CD4-positive, alpha-beta T cell (primary cell): Measurements from ENCODE around the gene MTRR. TPM values are rescaled to one million over a fixed set of nuclear protein-coding genes. Genes with fewer than 3 reads are reported as not detected.

Experiments
- ATAC-seq: fragments of 200-7000 bp; cut with Tn5 transposase; one replicate; pipeline ENCODE4 v1.10.0; 2022; ENCODE audit warnings: mild to moderate bottlenecking; ENCODE audit not compliant: poor library complexity
- CTCF ChIA-PET: fragments of 350-600 bp; sonication (Branson Sonifier 250); formaldehyde crosslinking; loops from one replicate; lab custom pipeline; 2021; ENCODE audit warnings: antibody characterized with exemption, inconsistent platforms; lab: Charles Lee
- POLR2A ChIA-PET: fragments of 350-600 bp; sonication (Branson Sonifier 250); formaldehyde crosslinking; loops from one replicate; lab custom pipeline; 2021; ENCODE audit warnings: antibody characterized with exemption, inconsistent platforms; lab: Charles Lee
- DNase-seq, 14 experiments: peaks; one replicate each; pipeline ENCODE4 v3.0.0-alpha.2; 2013 to 2020; ENCODE audit warnings: mixed read lengths in 2 of 14
- H3K27ac ChIP-seq, 2 donors: one replicate each; pipeline versions ENCODE4 v1.5.1 to v1.7.0; 2013; ENCODE audit warnings: low read length in 2 of 2, low read depth in 1 of 2, mild to moderate bottlenecking in 1 of 2
- H3K27me3 ChIP-seq, 2 experiments: 1 replicate in 1 of 2; 2 replicates in 1 of 2; pipeline versions ENCODE4 v1.6.1 to v1.7.0; 2013; ENCODE audit warnings: low read length in 2 of 2, control low read depth in 1 of 2, mild to moderate bottlenecking in 1 of 2, moderate library complexity in 1 of 2; ENCODE audit not compliant: insufficient read depth in 2 of 2, control insufficient read depth in 1 of 2
- H3K36me3 ChIP-seq: one replicate; pipeline ENCODE4 v1.6.1; 2013; ENCODE audit warnings: low read length, control low read depth; ENCODE audit not compliant: insufficient read depth
- H3K4me1 ChIP-seq: one replicate; pipeline ENCODE4 v1.6.1; 2013; ENCODE audit warnings: low read length, control low read depth; ENCODE audit not compliant: insufficient read depth
- H3K4me3 ChIP-seq: one replicate; pipeline ENCODE4 v1.5.1; 2013; ENCODE audit warnings: mild to moderate bottlenecking, low read length, moderate library complexity
- H3K9me3 ChIP-seq, 2 experiments: 1 replicate in 1 of 2; 2 replicates in 1 of 2; pipeline versions ENCODE4 v1.6.1 to v1.7.0; 2013; ENCODE audit warnings: low read length in 2 of 2, mild to moderate bottlenecking in 2 of 2, control low read depth in 1 of 2, moderate library complexity in 1 of 2; ENCODE audit not compliant: control insufficient read depth in 1 of 2, insufficient read depth in 1 of 2
- H3K27ac Mint-ChIP-seq: one replicate; pipeline ENCODE4 v1.8.0; 2020; ENCODE audit warnings: mixed read lengths
- H3K27me3 Mint-ChIP-seq: one replicate; pipeline ENCODE4 v1.8.0; 2021; ENCODE audit warnings: mixed read lengths
- H3K36me3 Mint-ChIP-seq: one replicate; pipeline ENCODE4 v1.8.0; 2021; ENCODE audit warnings: low read depth, mixed read lengths
- H3K4me1 Mint-ChIP-seq: one replicate; pipeline ENCODE4 v1.8.0; 2021; ENCODE audit warnings: low read depth, mixed read lengths
- H3K4me3 Mint-ChIP-seq: one replicate; pipeline ENCODE4 v1.8.0; 2020; ENCODE audit warnings: mild to moderate bottlenecking, mixed read lengths
- H3K9me3 Mint-ChIP-seq: one replicate; pipeline ENCODE4 v1.8.0; 2020; ENCODE audit warnings: mixed read lengths
- CTCF ChIP-seq: fragments of 200-600 bp; IDR thresholded peaks from one replicate; pipeline ENCODE4 v1.8.0; 2022; ENCODE audit warnings: antibody characterized with exemption, mild to moderate bottlenecking
- intact Hi-C, 2 experiments: fragments of 100-400 bp; cut with DNase I in 1 of 2; cut with micrococcal nuclease in 1 of 2; formaldehyde crosslinking; loops; one replicate each; pipeline versions ENCODE4 v1.15.1 to v1.9.0; 2023 to 2025; cut with DNase I, micrococcal nuclease
- total RNA-seq, 174 experiments: library from RNA in 2 of 174; stranded (reverse) in 2 of 174; gene quantifications; one replicate each; pipeline ENCODE4 v1.2.3 and lab custom pipeline; 2021 to 2026

The MTRR gene
- total RNA-seq, 2 experiments from 2014 or later = 74.6 to 77.5 TPM

DNA sequence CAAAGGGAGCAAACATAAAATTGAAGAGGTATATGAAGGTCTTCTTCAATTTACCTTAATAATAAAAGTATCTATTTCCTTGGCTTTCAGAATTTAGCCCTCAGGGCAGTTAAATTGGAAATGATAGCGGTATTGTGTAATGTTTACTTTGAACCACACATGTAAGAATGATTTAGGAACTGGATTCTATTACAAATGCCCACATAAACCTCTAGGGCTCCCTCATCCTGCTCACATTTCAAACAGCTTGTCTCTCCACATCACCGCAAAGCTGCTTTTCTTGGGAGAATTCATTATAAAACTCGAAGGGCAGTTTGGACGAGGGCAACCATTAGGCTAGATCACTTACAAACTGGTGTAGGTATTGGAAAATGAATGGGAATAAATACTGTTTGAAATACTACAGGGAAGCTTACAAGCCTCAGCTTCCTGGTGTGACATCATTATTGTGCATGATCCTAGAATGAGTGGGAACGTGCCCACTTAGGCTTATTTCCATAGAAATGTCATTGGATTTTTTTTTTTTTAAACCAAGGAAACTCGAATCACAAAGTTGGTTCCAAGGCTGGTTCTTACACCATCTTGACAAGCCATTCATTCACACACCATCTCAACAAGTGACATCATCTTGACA, 47.3 kb downstream of the MTRR start:
- Histone ChIP-seq H3K9me3 (peaks cover 5 to 12% of the 10 kb centered on the region in 2 experiments), H3K4me3 (no peak overlapping the region), H3K27me3 (no peaks in the 10 kb centered on the region), H3K4me1 (no peaks in the 10 kb centered on the region), H3K36me3 (no peaks in the 10 kb centered on the region), H3K27ac (no peak overlapping the region)
- Mint-ChIP-seq H3K27me3 (peaks cover 8% of the 10 kb centered on the region), H3K9me3 (peaks cover 6% of the 10 kb centered on the region), H3K27ac (no peak overlapping the region), H3K4me3 (no peak overlapping the region), H3K4me1 (no peaks in the 10 kb centered on the region), H3K36me3 (peaks cover 15% of the 10 kb centered on the region)
- ATAC-seq (no peak), DNase-seq (no peak)
- intact Hi-C loops = no loop called here
- no peak for TF ChIP-seq CTCF
- ChIA-PET POLR2A (no interaction called here), CTCF (no interaction called here)

GRCh38 chr5:7917130-7918123, 48.5 kb downstream of the MTRR start:
- Mint-ChIP-seq H3K4me3 (no peak overlapping the region), H3K27me3 (peaks cover 14% of the 10 kb centered on the region), H3K27ac (no peak overlapping the region), H3K9me3 (peaks cover 6% of the 10 kb centered on the region), H3K4me1 (no peaks in the 10 kb centered on the region), H3K36me3 (peaks cover 7% of the 10 kb centered on the region)
- ChIA-PET POLR2A (no interaction called here), CTCF (no interaction called here)
- H3K36me3 ChIP-seq = no peaks in the 10 kb centered on the region
- no peaks in the 10 kb centered on the region for H3K27me3 ChIP-seq
- no peaks in the 10 kb centered on the region for H3K4me1 ChIP-seq
- no peak for TF ChIP-seq CTCF
- peaks cover 5 to 6% of the 10 kb centered on the region in 2 experiments for H3K9me3 ChIP-seq
- DNase-seq (no peak), ATAC-seq (no peak)
- intact Hi-C loops = no loop called here
- H3K27ac ChIP-seq = no peak overlapping the region
- H3K4me3 ChIP-seq = no peak overlapping the region

GRCh38 chr5:7925961-7926695, 57.2 kb downstream of the MTRR start:
- Histone ChIP-seq H3K4me1 (no peaks in the 10 kb centered on the region), H3K4me3 (no peak overlapping the region), H3K27me3 (no peaks in the 10 kb centered on the region), H3K9me3 (no peaks in the 10 kb centered on the region), H3K27ac (no peak overlapping the region), H3K36me3 (no peaks in the 10 kb centered on the region)
- Mint-ChIP-seq H3K4me3 (no peak overlapping the region), H3K4me1 (no peaks in the 10 kb centered on the region), H3K27me3 (peaks cover 18% of the 10 kb centered on the region), H3K36me3 (no peaks in the 10 kb centered on the region), H3K9me3 (no peaks in the 10 kb centered on the region), H3K27ac (no peak overlapping the region)
- ATAC-seq (no peak), DNase-seq (no peak)
- intact Hi-C loops = no loop called here
- POLR2A ChIA-PET = no interaction called here
- CTCF ChIA-PET = no interaction called here
- TF ChIP-seq CTCF = no peak
